Activated CD8-positive, alpha-beta memory T cell treated with anti-CD3 and anti-CD28 coated beads for 36 hours (primary cell): ENCODE measurements around the gene TAS2R38. TPM values are rescaled to one million over a fixed set of nuclear protein-coding genes. Genes with fewer than 3 reads are reported as not detected.

ENCODE experiments used
- CTCF ChIA-PET: fragments of 350-600 bp; sonication (Branson Sonifier 250); formaldehyde crosslinking; loops from one replicate; lab custom pipeline; 2021; ENCODE audit warnings: antibody characterized with exemption; lab: Charles Lee
- POLR2A ChIA-PET: fragments of 350-600 bp; sonication (Branson Sonifier 250); formaldehyde crosslinking; loops from one replicate; lab custom pipeline; 2021; ENCODE audit warnings: antibody characterized with exemption; lab: Charles Lee
- total RNA-seq, 2 experiments: library from RNA; stranded (reverse); gene quantifications; one replicate each; pipeline ENCODE4 v1.2.3, GENCODE V29; 2021

Gene TAS2R38
- total RNA-seq, 2 experiments from 2014 or later = not detected

DNA sequence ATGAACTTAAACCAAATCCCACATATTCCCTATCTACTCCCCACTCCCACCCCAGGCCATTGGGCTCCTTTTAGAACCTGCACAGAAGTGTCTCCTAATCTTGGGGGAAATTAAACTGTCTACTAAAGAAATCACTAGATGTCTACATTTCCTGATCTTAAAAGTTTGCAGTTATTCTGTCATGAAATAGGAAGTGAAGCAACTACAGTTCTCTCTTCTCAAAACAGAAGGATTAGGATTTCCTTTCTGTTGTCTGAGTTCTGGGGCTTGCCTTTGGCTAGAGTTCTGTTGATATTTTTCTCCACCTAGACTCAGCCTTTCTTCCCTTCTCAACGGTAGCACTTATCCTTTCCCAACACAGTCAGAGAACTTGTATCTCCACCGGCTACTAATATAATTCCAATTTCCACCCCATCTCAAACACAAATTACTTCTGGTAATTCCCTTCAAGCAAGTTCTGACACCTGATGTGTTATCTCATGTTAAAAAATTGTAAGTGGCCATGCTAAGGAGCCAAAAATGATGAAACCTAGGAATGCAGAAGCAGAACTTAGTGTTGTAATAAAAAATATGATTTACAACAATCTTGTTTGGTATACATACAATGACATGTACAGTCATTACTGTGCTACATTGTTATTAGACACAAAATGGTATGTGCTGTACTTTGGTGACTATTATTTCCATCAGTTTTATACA, 45.3 kb downstream of the TAS2R38 start:
- CTCF ChIA-PET = no interaction called here
- POLR2A ChIA-PET = no interaction called here

Other genes with a start within 250 kb of the TAS2R38 start
- 100 to 1,000 TPM; 259 to 280 TPM for gene SSBP1, start 235.4 kb downstream of the TAS2R38 start, total RNA-seq
- under 1 TPM; 0.88 to 0.89 TPM for gene TAS2R3, start 209.7 kb downstream of the TAS2R38 start, total RNA-seq
- 1 to 10 TPM in 1 of 2 experiments, under 1 TPM in 1; 0.69 to 1.2 TPM for gene TAS2R4, start 197.1 kb downstream of the TAS2R38 start, total RNA-seq
- 1 to 10 TPM in 1 of 2 experiments, under 1 TPM in 1; 0.84 to 1.6 TPM for gene TAS2R5, start 183.6 kb downstream of the TAS2R38 start, total RNA-seq
- gene PRSS37, start 132.3 kb downstream of the TAS2R38 start, total RNA-seq = not detected
- gene OR9A4, start 57.4 kb downstream of the TAS2R38 start, total RNA-seq = not detected
- gene CLEC5A, start 26.8 kb downstream of the TAS2R38 start, total RNA-seq = not detected
- gene MGAM, start 22.1 kb upstream of the TAS2R38 start, total RNA-seq = under 1 TPM in 1 of 2 experiments, not detected in 1; 0.13 TPM
- not detected for gene MGAM2, start 137.9 kb upstream of the TAS2R38 start, total RNA-seq